Endothelial cell of umbilical vein (primary cell): ENCODE data around the gene ATP5MK. TPM values are rescaled to one million over a fixed set of nuclear protein-coding genes. Genes with fewer than 3 reads are reported as not detected.
A peak's percentile ranks its signal among the peaks of the same experiment; 100 is the strongest.

ENCODE experiments used
- BruUV-seq: library from RNA; stranded (reverse); fragments of 400-500 nt; replicated peaks from 2 replicates; lab custom pipeline; 2021; lab: Mats Ljungman, UMichigan
- CTCF ChIA-PET: fragments of 300-600, 350-600 bp; sonication (Branson Sonifier 250); formaldehyde crosslinking; loops from one replicate; lab custom pipeline; 2021; ENCODE audit warnings: antibody characterized with exemption, inconsistent platforms; lab: Charles Lee
- POLR2A ChIA-PET: fragments of 300-600, 350-600 bp; sonication (Branson Sonifier 250); formaldehyde crosslinking; loops from one replicate; lab custom pipeline; 2021; ENCODE audit warnings: antibody characterized with exemption, inconsistent platforms; lab: Charles Lee
- DNase-seq: peaks from one replicate; pipeline ENCODE4 v3.0.0-alpha.2; 2011; ENCODE audit warnings: low read depth, low spot score
- FAIRE-seq: peaks from 2 replicates; lab custom pipeline; 2011; peaks lifted over from hg19 to GRCh38; lab: Jason Lieb, UNC
- H2AFZ ChIP-seq: 2 replicates; pipeline ENCODE4 v1.6.0; 2012; ENCODE audit warnings: low read depth, low read length, control low read depth, inconsistent platforms
- H3K27ac ChIP-seq: 2 replicates; pipeline ENCODE4 v1.5.1; 2011; ENCODE audit warnings: low read depth, mild to moderate bottlenecking, control low read depth, low read length, moderate library complexity; ENCODE audit not compliant: insufficient read depth
- H3K27me3 ChIP-seq, 2 experiments: 2 replicates each; pipeline versions ENCODE4 v1.6.0 to v1.6.1; 2011; ENCODE audit warnings: low read length in 2 of 2, mixed read lengths in 1 of 2; ENCODE audit not compliant: control insufficient read depth in 2 of 2, insufficient read depth in 2 of 2
- H3K36me3 ChIP-seq, 2 experiments: 2 replicates in 1 of 2; 3 replicates in 1 of 2; pipeline ENCODE4 v1.5.1; 2011; ENCODE audit warnings: low read length in 2 of 2, mild to moderate bottlenecking in 1 of 2, moderate library complexity in 1 of 2; ENCODE audit not compliant: control insufficient read depth in 2 of 2, insufficient read depth in 2 of 2; ENCODE audit errors: extremely low read depth in 1 of 2
- H3K4me1 ChIP-seq: 3 replicates; pipeline ENCODE4 v1.5.1; 2011; ENCODE audit warnings: mild to moderate bottlenecking, low read length; ENCODE audit not compliant: control insufficient read depth, insufficient read depth; ENCODE audit errors: extremely low read depth
- H3K4me2 ChIP-seq: 2 replicates; pipeline ENCODE4 v1.6.1; 2011; ENCODE audit warnings: low read length, control low read depth, mixed read lengths; ENCODE audit not compliant: insufficient read depth
- H3K4me3 ChIP-seq, 3 experiments: fragments of 200-600 bp in 1 of 3; sonication (generic), shearing (Covaris generic) in 1 of 3; replicated peaks in 1 of 3; 2 replicates each; pipeline ENCODE4 v1.5.1; 2011 to 2016; ENCODE audit warnings: control low read depth in 3 of 3, low read length in 3 of 3, mild to moderate bottlenecking in 2 of 3, inconsistent platforms in 1 of 3, low read depth in 1 of 3, moderate library complexity in 1 of 3; ENCODE audit not compliant: insufficient read depth in 1 of 3
- H3K79me2 ChIP-seq: 2 replicates; pipeline ENCODE4 v1.6.0; 2012; ENCODE audit warnings: low read length, inconsistent platforms; ENCODE audit not compliant: control insufficient read depth, insufficient read depth
- H3K9ac ChIP-seq: replicated peaks from 2 replicates; pipeline ENCODE3; 2011; ENCODE audit warnings: low read length, control low read depth; ENCODE audit not compliant: insufficient read depth; ENCODE audit errors: extremely low read depth
- H3K9me1 ChIP-seq: replicated peaks from 3 replicates; pipeline ENCODE4 v1.6.0; 2011; ENCODE audit warnings: mild to moderate bottlenecking, low read length; ENCODE audit not compliant: control insufficient read depth, insufficient read depth; ENCODE audit errors: extremely low read depth
- H3K9me3 ChIP-seq: replicated peaks from 2 replicates; pipeline ENCODE4 v1.5.1; 2012; ENCODE audit warnings: low read length, inconsistent platforms; ENCODE audit not compliant: control insufficient read depth, insufficient read depth
- H4K20me1 ChIP-seq: replicated peaks from 2 replicates; pipeline ENCODE3; 2011; ENCODE audit warnings: mild to moderate bottlenecking, low read length; ENCODE audit not compliant: control insufficient read depth, insufficient read depth; ENCODE audit errors: extremely low read depth
- EZH2 ChIP-seq: IDR thresholded peaks from 2 replicates; pipeline ENCODE4 v1.6.1; 2012; ENCODE audit warnings: borderline replicate concordance, low read depth, mild to moderate bottlenecking, moderate library complexity, low read length, inconsistent platforms; ENCODE audit not compliant: severe bottlenecking
- FOS ChIP-seq: IDR thresholded peaks from 2 replicates; pipeline ENCODE4 v1.6.1; 2011; ENCODE audit warnings: mild to moderate bottlenecking, low read length, moderate library complexity, borderline replicate concordance; ENCODE audit not compliant: insufficient read depth
- GATA2 ChIP-seq: IDR thresholded peaks from 2 replicates; pipeline ENCODE4 v1.7.0; 2011; ENCODE audit warnings: low read depth, mild to moderate bottlenecking, moderate library complexity, mixed read lengths, low read length; ENCODE audit not compliant: insufficient read length, insufficient read depth
- JUN ChIP-seq: IDR thresholded peaks from 2 replicates; pipeline ENCODE4 v1.6.1; 2011; ENCODE audit warnings: borderline replicate concordance, low read depth; ENCODE audit not compliant: insufficient read length, insufficient read depth
- MYC ChIP-seq: IDR thresholded peaks from one replicate; pipeline ENCODE4 v1.6.1; 2011; ENCODE audit warnings: mild to moderate bottlenecking, low read depth, low read length
- POLR2A ChIP-seq: IDR thresholded peaks from 2 replicates; pipeline ENCODE4 v1.6.1; 2012; ENCODE audit warnings: low read depth, mild to moderate bottlenecking, control low read depth, low read length
- POLR2AphosphoS5 ChIP-seq: IDR thresholded peaks from 2 replicates; pipeline ENCODE4 v1.6.1; 2012; ENCODE audit warnings: low read depth, mild to moderate bottlenecking, control low read depth, low read length, moderate library complexity; ENCODE audit not compliant: insufficient read depth
- dilution Hi-C: fragments of 300-500 bp; cut with MboI; formaldehyde crosslinking; loops from one replicate; pipeline ENCODE4 v1.15.0; 2019; ENCODE audit warnings: low sequenced_read_pairs; ENCODE audit not compliant: extremely low pct_ligation_motif_present
- intact Hi-C: fragments of 100-400 bp; cut with micrococcal nuclease; formaldehyde crosslinking; loops from one replicate; pipeline ENCODE4 v1.10.0; 2022
- polyA plus RNA-seq, 4 experiments: library from polyadenylated mRNA; depleted of rRNA in 3 of 4; stranded (reverse) in 3 of 4; unstranded in 1 of 4; fragments of >200 nt; gene quantifications; 2 replicates each; pipeline versions ENCODE4 v1.2.1 to v1.2.3, GENCODE V29; 2011 to 2012; ENCODE audit warnings: missing spikeins in 1 of 4
- total RNA-seq: library from RNA; stranded (reverse); gene quantifications from 2 replicates; pipeline ENCODE4 v1.2.3, GENCODE V29; 2021
- TF ChIP-seq, protein P1 (sequence below): IDR thresholded peaks from 2 replicates; pipeline ENCODE4 v1.6.1; 2011; ENCODE audit not compliant: insufficient read depth, insufficient read length
- TF ChIP-seq, protein P2 (sequence below), 2 donors: IDR thresholded peaks; 1 replicate in 1 of 2; 2 replicates in 1 of 2; pipeline ENCODE4 v1.5.1; 2011; ENCODE audit warnings: low read length in 2 of 2, mild to moderate bottlenecking in 2 of 2, moderate library complexity in 2 of 2, control low read depth in 1 of 2, inconsistent platforms in 1 of 2, low read depth in 1 of 2; ENCODE audit not compliant: insufficient read depth in 1 of 2; ENCODE audit errors: extremely low read depth in 1 of 2

ATP5MK gene
- total and polyA plus RNA-seq, 2 donors (not counting 3 experiments of a cell fraction or from before 2014, with no cell fraction given): 295 to 407 TPM

DNA sequence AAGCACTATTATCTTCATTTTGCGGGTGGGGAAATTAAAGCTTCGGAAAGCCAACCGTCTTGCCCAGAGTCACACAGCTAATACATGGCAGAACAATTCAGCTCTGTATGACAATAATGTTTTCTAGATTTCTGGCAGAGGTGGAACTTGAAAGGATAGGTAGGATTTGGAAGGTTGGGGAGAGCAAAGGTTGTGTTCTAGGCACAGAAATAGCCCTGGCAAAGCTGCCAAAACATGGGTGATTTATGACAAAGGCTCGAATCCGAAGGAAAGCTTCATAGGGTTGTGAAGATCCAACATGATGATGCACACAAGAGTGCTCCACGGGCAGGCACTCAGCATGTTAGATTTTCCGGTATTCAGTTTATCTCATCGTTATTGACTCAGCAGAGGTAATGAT is 19.3 kb upstream of the ATP5MK start:
- peak; percentile 33 for FAIRE-seq
- H4K20me1 ChIP-seq: no peaks in the 10 kb centered on the region
- dilution Hi-C loops (no loop called here), intact Hi-C loops (no loop called here)
- no peaks in the 10 kb centered on the region for H3K9me1 ChIP-seq
- no peak overlapping the region for H2AFZ ChIP-seq
- H3K9me3 ChIP-seq: no peaks in the 10 kb centered on the region
- no peaks in the 10 kb centered on the region for H3K79me2 ChIP-seq
- H3K36me3 ChIP-seq: peaks cover 49 to 60% of the 10 kb centered on the region in 2 experiments
- no peaks in the 10 kb centered on the region for H3K4me1 ChIP-seq
- no peak overlapping the region for H3K4me2 ChIP-seq
- no peak overlapping the region for H3K4me3 ChIP-seq
- TF ChIP-seq POLR2A: no peak
- no peak for TF ChIP-seq GATA2
- TF ChIP-seq, protein P1, sequence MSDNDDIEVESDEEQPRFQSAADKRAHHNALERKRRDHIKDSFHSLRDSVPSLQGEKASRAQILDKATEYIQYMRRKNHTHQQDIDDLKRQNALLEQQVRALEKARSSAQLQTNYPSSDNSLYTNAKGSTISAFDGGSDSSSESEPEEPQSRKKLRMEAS: no peak
- TF ChIP-seq MYC: no peak
- TF ChIP-seq POLR2AphosphoS5: no peak
- TF ChIP-seq EZH2: no peak
- TF ChIP-seq, protein P2, sequence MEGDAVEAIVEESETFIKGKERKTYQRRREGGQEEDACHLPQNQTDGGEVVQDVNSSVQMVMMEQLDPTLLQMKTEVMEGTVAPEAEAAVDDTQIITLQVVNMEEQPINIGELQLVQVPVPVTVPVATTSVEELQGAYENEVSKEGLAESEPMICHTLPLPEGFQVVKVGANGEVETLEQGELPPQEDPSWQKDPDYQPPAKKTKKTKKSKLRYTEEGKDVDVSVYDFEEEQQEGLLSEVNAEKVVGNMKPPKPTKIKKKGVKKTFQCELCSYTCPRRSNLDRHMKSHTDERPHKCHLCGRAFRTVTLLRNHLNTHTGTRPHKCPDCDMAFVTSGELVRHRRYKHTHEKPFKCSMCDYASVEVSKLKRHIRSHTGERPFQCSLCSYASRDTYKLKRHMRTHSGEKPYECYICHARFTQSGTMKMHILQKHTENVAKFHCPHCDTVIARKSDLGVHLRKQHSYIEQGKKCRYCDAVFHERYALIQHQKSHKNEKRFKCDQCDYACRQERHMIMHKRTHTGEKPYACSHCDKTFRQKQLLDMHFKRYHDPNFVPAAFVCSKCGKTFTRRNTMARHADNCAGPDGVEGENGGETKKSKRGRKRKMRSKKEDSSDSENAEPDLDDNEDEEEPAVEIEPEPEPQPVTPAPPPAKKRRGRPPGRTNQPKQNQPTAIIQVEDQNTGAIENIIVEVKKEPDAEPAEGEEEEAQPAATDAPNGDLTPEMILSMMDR (IDR thresholded peaks at IDR 0.05; ENCODE audit: extremely low read depth in 1 of 2, insufficient read depth in 1 of 2, low read depth in 1 of 2, low read length in 2 of 2): no peak
- TF ChIP-seq JUN: no peak
- TF ChIP-seq FOS: no peak
- H3K9ac ChIP-seq: no peak overlapping the region
- DNase-seq: no peak
- POLR2A ChIA-PET: no interaction called here
- no TSS peak for BruUV-seq
- H3K27ac ChIP-seq: no peak overlapping the region
- CTCF ChIA-PET: interaction anchor here (1.0 to 4.3 kb wide), 9 partner anchors 10 to 178 kb away, joined by 3 to 45 read pairs (median 17); partner anchors contain the start of genes ATP5MK, NEURL1 and PDCD11
- no peaks in the 10 kb centered on the region for H3K27me3 ChIP-seq
